GM12873 (cell line): Measurements from ENCODE around the gene CDC34.

Experiments
- CTCF ChIP-seq: IDR thresholded peaks from 2 replicates; pipeline ENCODE4 v1.5.1; 2012; ENCODE audit warnings: low read depth, mild to moderate bottlenecking, moderate library complexity, low read length, control low read depth; ENCODE audit not compliant: insufficient read depth; ENCODE audit errors: missing control alignments

Gene CDC34

GRCh38 chr19:531009-531752 is 379 bp upstream of the CDC34 start:
- TF ChIP-seq CTCF, result peak; percentile 15

- TF ChIP-seq CTCF, result peak; percentile 55
These were observed 1.2 kb downstream of the CDC34 start for GRCh38 chr19:532561-533363.

- no peak for TF ChIP-seq CTCF
These were observed 2.0 kb downstream of the CDC34 start for GRCh38 chr19:533364-534058.

GRCh38 chr19:534088-534487 is 2.5 kb downstream of the CDC34 start:
- no peak for TF ChIP-seq CTCF

- TF ChIP-seq CTCF, result no peak
These were observed 3.7 kb downstream of the CDC34 start for GRCh38 chr19:535017-535835.

GRCh38 chr19:536031-536880 is 4.7 kb downstream of the CDC34 start:
- TF ChIP-seq CTCF, result no peak
